Neural progenitor cell (in vitro differentiated cells): ENCODE data around the gene WBP2. TPM values are rescaled to one million over a fixed set of nuclear protein-coding genes. Genes with fewer than 3 reads are reported as not detected.

Experiments used
- DNase-seq: peaks from one replicate; pipeline ENCODE4 v3.0.0-alpha.2; 2016; ENCODE audit warnings: low spot score
- H2AFZ ChIP-seq: fragments of 200-600 bp; sonication (generic); replicated peaks from 2 replicates; pipeline ENCODE4 v1.6.1; 2016; ENCODE audit warnings: antibody characterized with exemption
- H3F3A ChIP-seq: fragments of 200-600 bp; sonication (generic); 2 replicates; pipeline ENCODE4 v1.6.1; 2016; ENCODE audit warnings: antibody characterized with exemption, low read depth
- H3K27ac ChIP-seq: fragments of 200-600 bp; sonication (generic); 2 replicates; pipeline ENCODE4 v1.5.1; 2016; ENCODE audit warnings: mild to moderate bottlenecking
- H3K27me3 ChIP-seq: fragments of 200-600 bp; sonication (generic); 2 replicates; pipeline ENCODE4 v1.6.1; 2016; ENCODE audit warnings: mild to moderate bottlenecking, moderate library complexity
- H3K36me3 ChIP-seq: fragments of 200-600 bp; sonication (generic); 2 replicates; pipeline ENCODE4 v1.5.1; 2016
- H3K4me1 ChIP-seq: fragments of 200-600 bp; sonication (generic); 2 replicates; pipeline ENCODE4 v1.6.1; 2016; ENCODE audit warnings: mixed run types
- H3K4me2 ChIP-seq: fragments of 200-600 bp; sonication (generic); 2 replicates; pipeline ENCODE4 v1.6.1; 2016
- H3K4me3 ChIP-seq: fragments of 200-600 bp; sonication (generic); 2 replicates; pipeline ENCODE4 v1.5.1; 2016
- H3K79me2 ChIP-seq: fragments of 200-600 bp; sonication (generic); 2 replicates; pipeline ENCODE4 v1.6.1; 2016; ENCODE audit warnings: low read depth
- H3K9ac ChIP-seq: fragments of 200-600 bp; sonication (generic); 2 replicates; pipeline ENCODE4 v1.6.1; 2016
- H3K9me3 ChIP-seq: fragments of 200-600 bp; sonication (generic); 2 replicates; pipeline ENCODE4 v1.5.1; 2016; ENCODE audit warnings: low read depth
- H4K20me1 ChIP-seq: fragments of 200-600 bp; sonication (generic); 2 replicates; pipeline ENCODE4 v1.6.1; 2016; ENCODE audit warnings: low read depth
- H3K27ac Mint-ChIP-seq: 3 replicates; pipeline ENCODE4 v1.8.0; 2021; ENCODE audit warnings: mixed read lengths
- H3K27me3 Mint-ChIP-seq: 2 replicates; pipeline ENCODE4 v1.8.0; 2022; ENCODE audit warnings: low read depth, mild to moderate bottlenecking, inconsistent platforms, moderate library complexity, mixed read lengths; ENCODE audit not compliant: insufficient read depth
- H3K36me3 Mint-ChIP-seq: 3 replicates; pipeline ENCODE4 v1.8.0; 2021; ENCODE audit warnings: mixed read lengths
- H3K4me1 Mint-ChIP-seq: 3 replicates; pipeline ENCODE4 v1.8.0; 2021; ENCODE audit warnings: mixed read lengths
- H3K4me3 Mint-ChIP-seq: 3 replicates; pipeline ENCODE4 v1.8.0; 2021; ENCODE audit warnings: mild to moderate bottlenecking, moderate library complexity, mixed read lengths
- H3K9me3 Mint-ChIP-seq: 3 replicates; pipeline ENCODE4 v1.8.0; 2020; ENCODE audit warnings: mixed read lengths
- EZH2 ChIP-seq: fragments of 200-600 bp; sonication (generic); IDR thresholded peaks from 2 replicates; pipeline ENCODE4 v1.6.1; 2017; ENCODE audit warnings: antibody characterized with exemption, mild to moderate bottlenecking, moderate library complexity
- EZH2phosphoT487 ChIP-seq: fragments of 200-600 bp; sonication (generic); IDR thresholded peaks from 2 replicates; pipeline ENCODE4 v1.6.1; 2017; ENCODE audit warnings: antibody characterized with exemption
- total RNA-seq: library from RNA; depleted of rRNA; stranded (reverse); fragments of >200 nt; gene quantifications from 2 replicates; pipeline ENCODE4 v1.2.3, GENCODE V29; 2015; ENCODE audit warnings: low replicate concordance
- TF ChIP-seq, protein P1 (sequence below): fragments of 200-600 bp; sonication (generic); IDR thresholded peaks from 2 replicates; pipeline ENCODE4 v1.5.1; 2017; ENCODE audit warnings: antibody characterized with exemption, mild to moderate bottlenecking

WBP2 gene
- total RNA-seq, 1 donor from 2014 or later: 20.9 TPM

DNA sequence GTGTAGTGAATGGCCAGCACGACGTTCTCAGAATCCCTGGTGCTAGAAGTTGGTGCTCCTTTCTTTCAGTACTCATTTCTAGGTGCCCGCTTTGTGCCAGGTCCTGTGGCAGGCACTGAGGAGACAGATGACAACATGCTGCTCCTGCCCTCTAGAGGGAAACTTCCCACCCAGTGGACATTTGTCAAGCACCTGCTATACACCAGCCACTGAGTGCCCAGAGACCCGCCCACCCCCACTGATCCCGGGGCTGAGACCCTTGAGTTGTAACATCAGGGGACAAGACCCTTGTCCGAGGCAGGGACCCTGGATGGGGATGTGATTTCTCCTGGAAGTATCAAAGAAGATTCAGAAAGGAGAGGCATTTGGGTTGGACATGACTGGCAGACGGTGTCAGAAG lies 36.0 kb downstream of the WBP2 start:
- H3K27ac Mint-ChIP-seq: peak overlapping the region; percentile 17
- H3K9me3 Mint-ChIP-seq: no peaks in the 10 kb centered on the region
- H3K27me3 Mint-ChIP-seq: peaks cover 6% of the 10 kb centered on the region
- H3K36me3 ChIP-seq: no peaks in the 10 kb centered on the region
- H3K4me1 Mint-ChIP-seq: no peaks in the 10 kb centered on the region
- no peaks in the 10 kb centered on the region for H3F3A ChIP-seq
- H3K27ac ChIP-seq: no peak overlapping the region
- no peaks in the 10 kb centered on the region for H3K4me1 ChIP-seq
- no peak overlapping the region for H3K9ac ChIP-seq
- no peak overlapping the region for H3K4me3 ChIP-seq
- H3K9me3 ChIP-seq: no peaks in the 10 kb centered on the region
- no peak overlapping the region for H3K4me2 ChIP-seq
- H2AFZ ChIP-seq: no peak overlapping the region
- no peaks in the 10 kb centered on the region for H3K79me2 ChIP-seq
- H4K20me1 ChIP-seq: no peaks in the 10 kb centered on the region
- H3K27me3 ChIP-seq: no peaks in the 10 kb centered on the region
- TF ChIP-seq EZH2: no peak
- no peak for TF ChIP-seq EZH2phosphoT487
- no peak overlapping the region for H3K4me3 Mint-ChIP-seq
- H3K36me3 Mint-ChIP-seq: peaks cover 16% of the 10 kb centered on the region
- DNase-seq: no peak

DNA sequence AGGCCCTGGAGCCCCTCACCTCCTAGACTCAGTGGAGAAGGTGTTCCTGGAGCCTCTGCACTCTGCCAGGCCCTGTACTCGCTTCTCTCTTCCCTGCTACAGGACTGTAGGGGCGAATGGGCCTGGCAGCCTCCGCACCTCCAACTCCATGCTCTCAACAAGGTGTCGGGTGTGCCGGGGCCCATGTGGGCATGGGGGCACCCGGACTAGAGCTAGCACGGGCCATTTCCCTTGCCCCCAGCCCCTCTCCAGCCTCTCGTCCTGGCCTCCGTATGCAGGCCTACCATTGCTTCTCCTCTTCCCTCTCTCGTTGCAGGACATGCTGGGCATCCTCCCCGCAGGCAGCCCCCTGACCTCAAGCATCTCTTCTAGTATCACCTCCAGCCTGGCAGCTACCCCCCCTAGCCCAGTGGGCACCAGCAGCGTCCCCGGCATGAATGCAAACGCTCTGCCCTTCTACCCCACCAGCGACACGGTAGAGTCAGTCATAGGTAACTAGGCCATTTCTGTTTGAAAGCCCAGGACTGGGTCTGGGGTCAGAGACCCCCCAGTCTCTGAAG lies 36.7 kb downstream of the WBP2 start:
- no peak overlapping the region for H3K4me3 Mint-ChIP-seq
- TF ChIP-seq EZH2phosphoT487: no peak
- no peak for TF ChIP-seq EZH2
- TF ChIP-seq, protein P1, sequence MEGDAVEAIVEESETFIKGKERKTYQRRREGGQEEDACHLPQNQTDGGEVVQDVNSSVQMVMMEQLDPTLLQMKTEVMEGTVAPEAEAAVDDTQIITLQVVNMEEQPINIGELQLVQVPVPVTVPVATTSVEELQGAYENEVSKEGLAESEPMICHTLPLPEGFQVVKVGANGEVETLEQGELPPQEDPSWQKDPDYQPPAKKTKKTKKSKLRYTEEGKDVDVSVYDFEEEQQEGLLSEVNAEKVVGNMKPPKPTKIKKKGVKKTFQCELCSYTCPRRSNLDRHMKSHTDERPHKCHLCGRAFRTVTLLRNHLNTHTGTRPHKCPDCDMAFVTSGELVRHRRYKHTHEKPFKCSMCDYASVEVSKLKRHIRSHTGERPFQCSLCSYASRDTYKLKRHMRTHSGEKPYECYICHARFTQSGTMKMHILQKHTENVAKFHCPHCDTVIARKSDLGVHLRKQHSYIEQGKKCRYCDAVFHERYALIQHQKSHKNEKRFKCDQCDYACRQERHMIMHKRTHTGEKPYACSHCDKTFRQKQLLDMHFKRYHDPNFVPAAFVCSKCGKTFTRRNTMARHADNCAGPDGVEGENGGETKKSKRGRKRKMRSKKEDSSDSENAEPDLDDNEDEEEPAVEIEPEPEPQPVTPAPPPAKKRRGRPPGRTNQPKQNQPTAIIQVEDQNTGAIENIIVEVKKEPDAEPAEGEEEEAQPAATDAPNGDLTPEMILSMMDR: no peak
- Histone ChIP-seq H3K4me1 (no peaks in the 10 kb centered on the region), H3K27ac (no peak overlapping the region), H3K79me2 (no peaks in the 10 kb centered on the region), H2AFZ (no peak overlapping the region), H3K4me2 (no peak overlapping the region), H3K36me3 (no peaks in the 10 kb centered on the region), H3K4me3 (no peak overlapping the region), H4K20me1 (no peaks in the 10 kb centered on the region), H3F3A (no peaks in the 10 kb centered on the region), H3K9me3 (no peaks in the 10 kb centered on the region), H3K9ac (no peak overlapping the region), H3K27me3 (no peaks in the 10 kb centered on the region)
- H3K9me3 Mint-ChIP-seq: no peaks in the 10 kb centered on the region
- DNase-seq: no peak
- peaks cover 18% of the 10 kb centered on the region for H3K36me3 Mint-ChIP-seq
- H3K27ac Mint-ChIP-seq: peak overlapping the region; percentile 20
- peaks cover 6% of the 10 kb centered on the region for H3K27me3 Mint-ChIP-seq
- H3K4me1 Mint-ChIP-seq: no peaks in the 10 kb centered on the region

DNA sequence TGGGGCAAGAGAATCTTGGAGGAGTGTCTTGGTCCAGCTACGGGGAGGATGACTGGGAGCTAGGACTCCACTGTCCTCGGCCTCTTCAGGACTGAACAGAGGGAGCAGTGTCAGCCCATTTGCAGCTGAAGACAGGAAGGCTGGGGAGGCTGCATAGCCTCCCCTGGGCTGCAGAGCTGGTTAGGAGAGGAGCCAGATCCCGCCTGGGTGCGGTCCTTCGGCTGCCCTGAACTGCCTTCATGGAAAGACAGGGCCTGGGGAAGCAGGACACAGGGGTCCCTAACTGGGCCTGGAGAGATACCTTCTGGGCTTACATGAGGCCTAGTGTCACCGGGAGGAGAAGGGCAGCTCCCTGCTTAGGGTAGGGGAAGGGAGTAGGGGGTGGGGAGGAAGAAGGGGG lies 37.6 kb downstream of the WBP2 start:
- Mint-ChIP-seq H3K9me3 (no peaks in the 10 kb centered on the region), H3K27ac (no peak overlapping the region), H3K36me3 (peaks cover 18% of the 10 kb centered on the region), H3K4me1 (no peaks in the 10 kb centered on the region), H3K27me3 (peaks cover 6% of the 10 kb centered on the region), H3K4me3 (no peak overlapping the region)
- Histone ChIP-seq H3K9ac (no peak overlapping the region), H3K4me3 (no peak overlapping the region), H3K27me3 (no peaks in the 10 kb centered on the region), H3K27ac (no peak overlapping the region), H3K36me3 (no peaks in the 10 kb centered on the region), H3K4me1 (no peaks in the 10 kb centered on the region), H3F3A (no peaks in the 10 kb centered on the region), H2AFZ (no peak overlapping the region), H3K9me3 (no peaks in the 10 kb centered on the region), H3K4me2 (no peak overlapping the region), H3K79me2 (no peaks in the 10 kb centered on the region), H4K20me1 (no peaks in the 10 kb centered on the region)
- no peak for TF ChIP-seq EZH2
- no peak for TF ChIP-seq EZH2phosphoT487
- TF ChIP-seq, protein P1: no peak
- no peak for DNase-seq

DNA sequence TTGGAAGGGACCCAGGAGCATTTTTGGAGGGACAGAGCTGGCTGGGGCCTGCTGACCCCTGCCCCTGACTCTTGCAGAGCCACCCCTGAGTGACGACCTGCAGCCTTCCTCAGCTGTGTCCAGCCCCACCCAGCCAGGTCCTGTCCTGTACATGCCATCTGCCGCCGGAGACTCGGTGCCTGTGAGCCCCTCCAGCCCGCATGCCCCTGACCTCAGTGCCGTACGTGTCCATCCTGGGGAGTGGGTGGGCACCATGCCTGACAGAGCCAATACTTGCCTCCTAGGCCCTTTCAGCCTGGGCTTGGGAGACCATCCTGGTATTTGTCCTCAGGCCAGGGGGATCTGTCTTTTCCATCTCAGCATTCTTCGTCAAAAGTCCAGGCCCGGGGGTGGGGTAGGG lies 38.4 kb downstream of the WBP2 start:
- H4K20me1 ChIP-seq: no peaks in the 10 kb centered on the region
- no peak overlapping the region for H3K4me3 ChIP-seq
- no peaks in the 10 kb centered on the region for H3K27me3 ChIP-seq
- no peaks in the 10 kb centered on the region for H3F3A ChIP-seq
- Mint-ChIP-seq H3K27me3 (peaks cover 4% of the 10 kb centered on the region), H3K4me3 (no peak overlapping the region), H3K36me3 (peaks cover 21% of the 10 kb centered on the region), H3K4me1 (no peaks in the 10 kb centered on the region), H3K9me3 (no peaks in the 10 kb centered on the region), H3K27ac (no peak overlapping the region)
- H3K36me3 ChIP-seq: no peaks in the 10 kb centered on the region
- no peak for DNase-seq
- TF ChIP-seq EZH2phosphoT487 (no peak), EZH2 (no peak)
- TF ChIP-seq, protein P1: no peak
- H3K27ac ChIP-seq: no peak overlapping the region
- no peak overlapping the region for H2AFZ ChIP-seq
- no peaks in the 10 kb centered on the region for H3K79me2 ChIP-seq
- H3K4me2 ChIP-seq: no peak overlapping the region
- no peak overlapping the region for H3K9ac ChIP-seq
- no peaks in the 10 kb centered on the region for H3K9me3 ChIP-seq
- no peaks in the 10 kb centered on the region for H3K4me1 ChIP-seq
